Hair follicular keratinocyte (primary cell): ENCODE results near the gene CLEC4G. TPM values are rescaled to one million over a fixed set of nuclear protein-coding genes. Genes with fewer than 3 reads are reported as not detected.

ENCODE experiments used
- total RNA-seq: library from RNA; depleted of rRNA; stranded (reverse); fragments of >200 nt; gene quantifications from 2 replicates; pipeline ENCODE4 v1.2.3, GENCODE V29; 2015

CLEC4G gene
- total RNA-seq: not detected in 2 replicates

GRCh38 chr19:7732045-7732444 lies at the start of gene CLEC4G:
CLEC4G (minus strand) TSS chr19:7732110; CDS start chr19:7732102, 8 bp downstream.

GRCh38 chr19:7762719-7763293 lies 30.9 kb upstream of the CLEC4G start, which contains the start of gene CLEC4M:
CLEC4M (plus strand) TSS chr19:7763243; CDS start chr19:7763267, 24 bp downstream.

GRCh38 chr19:7746903-7747884 lies 15.3 kb upstream of the CLEC4G start, which contains the start of gene CD209:
CD209 (minus strand) TSS chr19:7747534; CDS start chr19:7747511, 23 bp downstream.

GRCh38 chr19:7701654-7702457 lies 30.1 kb downstream of the CLEC4G start, which contains the start of gene FCER2:
FCER2 (minus strand) TSS chr19:7702131; CDS start chr19:7699760, 2,371 bp downstream.

GRCh38 chr19:7680606-7681339 lies 51.1 kb downstream of the CLEC4G start, which contains the start of gene TRAPPC5:
TRAPPC5 (plus strand) TSS chr19:7680833; CDS start chr19:7682254, 1,421 bp downstream.

Other genes with a start within 250 kb of the CLEC4G start
- 5.5 and 5.8 TPM in 2 replicates for gene PEX11G, start 243.1 kb downstream of the CLEC4G start, total RNA-seq
- gene ZNF358, start 216.0 kb downstream of the CLEC4G start, total RNA-seq: 13.8 and 22.9 TPM in 2 replicates
- 3.0 and 3.1 TPM in 2 replicates for gene MCOLN1, start 209.5 kb downstream of the CLEC4G start, total RNA-seq
- gene PNPLA6, start 196.4 kb downstream of the CLEC4G start, total RNA-seq: 73.2 and 75.9 TPM in 2 replicates
- 4.2 and 5.1 TPM in 2 replicates for gene CAMSAP3, start 136.2 kb downstream of the CLEC4G start, total RNA-seq
- gene XAB2, start 102.6 kb downstream of the CLEC4G start, total RNA-seq: 32.9 and 36.3 TPM in 2 replicates
- gene PET100, start 102.3 kb downstream of the CLEC4G start, total RNA-seq: 23.1 and 43.3 TPM in 2 replicates
- not detected in 2 replicates for gene PCP2, start 98.4 kb downstream of the CLEC4G start, total RNA-seq
- 43.7 and 55.8 TPM in 2 replicates for gene STXBP2, start 95.0 kb downstream of the CLEC4G start, total RNA-seq
- not detected in 2 replicates for gene RETN, start 63.1 kb downstream of the CLEC4G start, total RNA-seq
- gene MCEMP1, start 55.0 kb downstream of the CLEC4G start, total RNA-seq: not detected in 2 replicates
- 121 and 125 TPM in 2 replicates for gene TRAPPC5, start 51.3 kb downstream of the CLEC4G start, total RNA-seq
- gene FCER2, start 30.0 kb downstream of the CLEC4G start, total RNA-seq: not detected in 2 replicates
- gene CD209, start 15.4 kb upstream of the CLEC4G start, total RNA-seq: not detected in 2 replicates
- gene CLEC4M, start 31.1 kb upstream of the CLEC4G start, total RNA-seq: not detected in 2 replicates
- 14.2 and 18.0 TPM in 2 replicates for gene EVI5L, start 98.1 kb upstream of the CLEC4G start, total RNA-seq
- gene PRR36, start 142.3 kb upstream of the CLEC4G start, total RNA-seq: not detected in 2 replicates
- 7.6 and 9.9 TPM in 2 replicates for gene LRRC8E, start 156.4 kb upstream of the CLEC4G start, total RNA-seq
- gene MAP2K7, start 171.8 kb upstream of the CLEC4G start, total RNA-seq: 14.2 and 14.5 TPM in 2 replicates
- gene TGFBR3L, start 182.7 kb upstream of the CLEC4G start, total RNA-seq: 0.84 and 7.5 TPM in 2 replicates
- 26.7 and 36.4 TPM in 2 replicates for gene SNAPC2, start 188.2 kb upstream of the CLEC4G start, total RNA-seq
- gene CTXN1, start 194.0 kb upstream of the CLEC4G start, total RNA-seq: 0.86 and 1.1 TPM in 2 replicates
- gene TIMM44, start 211.6 kb upstream of the CLEC4G start, total RNA-seq: 63.9 and 72.7 TPM in 2 replicates